ENCODE data around the gene SCAPER. TPM values are rescaled to one million over a fixed set of nuclear protein-coding genes. Genes with fewer than 3 reads are reported as not detected.

Gene SCAPER
- total RNA-seq, 2 donors from 2014 or later = 16.6 to 27.9 TPM

GRCh38 chr15:76368122-76368621, 537.0 kb downstream of the SCAPER start:
- peak; percentile 49 for ATAC-seq
- peak in 1 of 2 donors; percentile 34 for DNase-seq

GRCh38 chr15:76366714-76367113, 538.4 kb downstream of the SCAPER start:
- DNase-seq (peak; percentile 86 to 89), ATAC-seq (peak; percentile 94)
- intact Hi-C loops (cut with DNase I, micrococcal nuclease) = no loop called here

More at GRCh38 chr15:76368122-76368621, 537.0 kb downstream of the SCAPER start:
- intact Hi-C loops (cut with DNase I, micrococcal nuclease) = no loop called here

GRCh38 chr15:76363251-76363650, 541.9 kb downstream of the SCAPER start:
- ATAC-seq (no peak), DNase-seq (no peak)
- intact Hi-C loops (cut with DNase I, micrococcal nuclease) = no loop called here

- ATAC-seq = no peak
Measured at GRCh38 chr15:76360416-76360815, 544.7 kb downstream of the SCAPER start.

GRCh38 chr15:76359152-76359551, 546.0 kb downstream of the SCAPER start:
- intact Hi-C loops (cut with DNase I, micrococcal nuclease) = no loop called here
- ATAC-seq (peak; percentile 56), DNase-seq (no peak)

More at GRCh38 chr15:76360416-76360815, 544.7 kb downstream of the SCAPER start:
- intact Hi-C loops (cut with DNase I, micrococcal nuclease) = no loop called here
- no peak for DNase-seq

GRCh38 chr15:76358453-76358852, 546.7 kb downstream of the SCAPER start:
- ATAC-seq (peak; percentile 84), DNase-seq (no peak)
- intact Hi-C loops (cut with DNase I, micrococcal nuclease) = no loop called here

GRCh38 chr15:76354823-76355440, 550.2 kb downstream of the SCAPER start:
- peak; percentile 69 for ATAC-seq

GRCh38 chr15:76353903-76354302, 551.2 kb downstream of the SCAPER start:
- peak; percentile 13 for ATAC-seq
- DNase-seq = no peak
- intact Hi-C loops (cut with DNase I, micrococcal nuclease) = no loop called here

More at GRCh38 chr15:76354823-76355440, 550.2 kb downstream of the SCAPER start:
- DNase-seq = no peak
- intact Hi-C loops (cut with DNase I, micrococcal nuclease) = no loop called here

- DNase-seq (no peak), ATAC-seq (no peak)
- intact Hi-C loops (cut with DNase I, micrococcal nuclease) = no loop called here
Measured at GRCh38 chr15:76353023-76353577, 552.0 kb downstream of the SCAPER start.

GRCh38 chr15:76349301-76350070, 555.7 kb downstream of the SCAPER start:
- intact Hi-C loops (cut with DNase I, micrococcal nuclease) = no loop called here
- DNase-seq (no peak), ATAC-seq (no peak)

GRCh38 chr15:76347482-76348055, 557.6 kb downstream of the SCAPER start:
- intact Hi-C loops (cut with DNase I, micrococcal nuclease) = no loop called here
- ATAC-seq (no peak), DNase-seq (no peak)

GRCh38 chr15:76346669-76347481, 558.3 kb downstream of the SCAPER start:
- DNase-seq = peak in 1 of 2 donors; percentile 58
- intact Hi-C loops (cut with DNase I, micrococcal nuclease) = no loop called here
- ATAC-seq = peak; percentile 59

GRCh38 chr15:76345880-76346668, 559.1 kb downstream of the SCAPER start:
- DNase-seq (peak; percentile 82 to 85), ATAC-seq (peak; percentile 74)
- intact Hi-C loops (cut with DNase I, micrococcal nuclease) = no loop called here

GRCh38 chr15:76345583-76345879, 559.6 kb downstream of the SCAPER start:
- ATAC-seq = no peak
- DNase-seq = no peak
- intact Hi-C loops (cut with DNase I, micrococcal nuclease) = no loop called here

GRCh38 chr15:76344893-76345582, 560.1 kb downstream of the SCAPER start:
- no peak for ATAC-seq
- intact Hi-C loops (cut with DNase I, micrococcal nuclease) = no loop called here
- DNase-seq = no peak

GRCh38 chr15:76343313-76343996, 561.7 kb downstream of the SCAPER start:
- ATAC-seq (no peak), DNase-seq (no peak)
- intact Hi-C loops (cut with DNase I, micrococcal nuclease) = no loop called here

Data from left colon (tissue), 2 donors.